Rectal smooth muscle tissue (tissue), 1 donor: Measurements from ENCODE around the gene PDE2A.
"Not testable (repeated sequence)": the region's sequence is repeated elsewhere in the genome, so short reads cannot be mapped to it uniquely, and the experiment has no call there.

Source experiments
- H3K27ac ChIP-seq: one replicate; pipeline ENCODE4 v1.7.0; 2013; ENCODE audit warnings: low read depth, low read length, inconsistent platforms
- H3K27me3 ChIP-seq: one replicate; pipeline ENCODE4 v1.7.0; 2013; ENCODE audit warnings: low read length; ENCODE audit not compliant: control insufficient read depth, insufficient read depth
- H3K36me3 ChIP-seq: one replicate; pipeline ENCODE4 v1.7.0; 2013; ENCODE audit warnings: low read length; ENCODE audit not compliant: control insufficient read depth, insufficient read depth
- H3K4me1 ChIP-seq: one replicate; pipeline ENCODE4 v1.7.0; 2013; ENCODE audit warnings: low read length; ENCODE audit not compliant: control insufficient read depth, insufficient read depth
- H3K4me3 ChIP-seq: one replicate; pipeline ENCODE4 v1.7.0; 2013; ENCODE audit warnings: low read length
- H3K9ac ChIP-seq: one replicate; pipeline ENCODE4 v1.7.0; 2013; ENCODE audit warnings: low read length

The PDE2A gene

GRCh38 chr11:72574548-72575460 lies 99.4 kb downstream of the PDE2A start:
- Histone ChIP-seq H3K4me3 (no peak overlapping the region), H3K9ac (no peak overlapping the region), H3K4me1 (no peaks in the 10 kb centered on the region), H3K27ac (no peak overlapping the region), H3K27me3 (no peaks in the 10 kb centered on the region), H3K36me3 (no peaks in the 10 kb centered on the region)

GRCh38 chr11:72573855-72574445 lies 100.3 kb downstream of the PDE2A start:
- Histone ChIP-seq H3K9ac (no peak overlapping the region), H3K27ac (no peak overlapping the region)

GRCh38 chr11:72573072-72573854 lies 101.0 kb downstream of the PDE2A start:
- no peak overlapping the region for H3K27ac ChIP-seq
- no peak overlapping the region for H3K9ac ChIP-seq
- no peaks in the 10 kb centered on the region for H3K4me1 ChIP-seq
- H3K4me3 ChIP-seq = no peak overlapping the region
- no peaks in the 10 kb centered on the region for H3K27me3 ChIP-seq
- no peaks in the 10 kb centered on the region for H3K36me3 ChIP-seq

More at GRCh38 chr11:72573855-72574445, 100.3 kb downstream of the PDE2A start:
- no peaks in the 10 kb centered on the region for H3K4me1 ChIP-seq
- H3K27me3 ChIP-seq = no peaks in the 10 kb centered on the region
- H3K4me3 ChIP-seq = no peak overlapping the region
- H3K36me3 ChIP-seq = no peaks in the 10 kb centered on the region

- not testable (repeated sequence) for H3K4me1 ChIP-seq, H3K27me3 ChIP-seq, H3K36me3 ChIP-seq, H3K9ac ChIP-seq, H3K4me3 ChIP-seq, H3K27ac ChIP-seq
Measured at GRCh38 chr11:72572540-72572939, 101.7 kb downstream of the PDE2A start.

- no peaks in the 10 kb centered on the region for H3K4me1 ChIP-seq
- no peak overlapping the region for H3K9ac ChIP-seq
Measured at GRCh38 chr11:72570893-72571661, 103.1 kb downstream of the PDE2A start.

GRCh38 chr11:72569966-72570892 lies 104.0 kb downstream of the PDE2A start:
- Histone ChIP-seq H3K36me3 (no peaks in the 10 kb centered on the region), H3K27ac (no peak overlapping the region), H3K27me3 (peaks cover 2% of the 10 kb centered on the region), H3K9ac (no peak overlapping the region), H3K4me1 (no peaks in the 10 kb centered on the region), H3K4me3 (no peak overlapping the region)

More at GRCh38 chr11:72570893-72571661, 103.1 kb downstream of the PDE2A start:
- Histone ChIP-seq H3K27ac (no peak overlapping the region), H3K27me3 (peaks cover 2% of the 10 kb centered on the region), H3K4me3 (no peak overlapping the region), H3K36me3 (no peaks in the 10 kb centered on the region)

- H3K36me3 ChIP-seq = no peaks in the 10 kb centered on the region
- H3K9ac ChIP-seq = no peak overlapping the region
- H3K4me1 ChIP-seq = no peaks in the 10 kb centered on the region
- no peak overlapping the region for H3K4me3 ChIP-seq
- no peak overlapping the region for H3K27ac ChIP-seq
- H3K27me3 ChIP-seq = peaks cover 2% of the 10 kb centered on the region
Measured at GRCh38 chr11:72568861-72569260, 105.4 kb downstream of the PDE2A start.

- H3K4me1 ChIP-seq = no peaks in the 10 kb centered on the region
- H3K9ac ChIP-seq = no peak overlapping the region
- H3K27me3 ChIP-seq = peaks cover 2% of the 10 kb centered on the region
- no peak overlapping the region for H3K27ac ChIP-seq
- H3K4me3 ChIP-seq = no peak overlapping the region
- H3K36me3 ChIP-seq = no peaks in the 10 kb centered on the region
Measured at GRCh38 chr11:72562431-72562830, 111.8 kb downstream of the PDE2A start.

- H3K36me3 ChIP-seq = no peaks in the 10 kb centered on the region
Measured at GRCh38 chr11:72561856-72562255, 112.4 kb downstream of the PDE2A start.

GRCh38 chr11:72560864-72561263 lies 113.4 kb downstream of the PDE2A start:
- not testable (repeated sequence) for H3K27ac ChIP-seq, H3K4me3 ChIP-seq, H3K9ac ChIP-seq, H3K36me3 ChIP-seq, H3K27me3 ChIP-seq, H3K4me1 ChIP-seq

More at GRCh38 chr11:72561856-72562255, 112.4 kb downstream of the PDE2A start:
- no peak overlapping the region for H3K4me3 ChIP-seq
- no peak overlapping the region for H3K9ac ChIP-seq
- no peaks in the 10 kb centered on the region for H3K27me3 ChIP-seq
- H3K27ac ChIP-seq = no peak overlapping the region
- H3K4me1 ChIP-seq = no peaks in the 10 kb centered on the region

GRCh38 chr11:72556433-72556832 lies 117.8 kb downstream of the PDE2A start:
- no peak overlapping the region for H3K9ac ChIP-seq
- H3K4me3 ChIP-seq = no peak overlapping the region
- no peaks in the 10 kb centered on the region for H3K27me3 ChIP-seq
- H3K4me1 ChIP-seq = no peaks in the 10 kb centered on the region
- H3K36me3 ChIP-seq = no peaks in the 10 kb centered on the region
- no peak overlapping the region for H3K27ac ChIP-seq
